ENCODE data around the gene KLHL6.
"Not testable (repeated sequence)": the region's sequence is repeated elsewhere in the genome, so short reads cannot be mapped to it uniquely, and the experiment has no call there.

The KLHL6 gene

GRCh38 chr3:183555541-183556081, at the start of gene KLHL6:
Gene KLHL6 (minus strand): TSS chr3:183555706. CDS start chr3:183555653, 53 bp downstream.
- peak; percentile 66 to 69 for DNase-seq

DNA sequence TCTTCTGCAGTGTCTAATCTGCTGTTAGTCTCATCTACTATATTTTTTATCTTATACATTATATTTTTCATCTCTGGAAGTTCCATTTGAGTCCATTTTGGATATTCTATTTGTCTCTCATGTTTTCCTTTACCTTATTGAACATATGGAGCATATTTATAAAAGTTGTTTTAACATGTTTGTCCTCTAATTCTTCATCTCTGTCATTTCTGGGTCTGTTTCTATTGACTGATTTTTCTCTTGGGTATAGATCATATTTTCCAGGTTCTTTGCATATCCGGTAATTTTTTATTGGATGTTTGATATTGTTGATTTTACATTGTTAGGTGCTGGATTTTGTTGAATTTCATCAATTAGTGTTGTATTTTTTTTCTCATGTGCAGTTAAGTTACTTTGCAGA, 42.5 kb upstream of the KLHL6 start:
- DNase-seq, result no peak

GRCh38 chr3:183594636-183595035, 39.1 kb upstream of the KLHL6 start:
- DNase-seq, result no peak

- no peak for DNase-seq
These were observed 37.3 kb upstream of the KLHL6 start for GRCh38 chr3:183592821-183593220.

- no peak for DNase-seq
These were observed 36.5 kb upstream of the KLHL6 start for GRCh38 chr3:183591881-183592521.

DNA sequence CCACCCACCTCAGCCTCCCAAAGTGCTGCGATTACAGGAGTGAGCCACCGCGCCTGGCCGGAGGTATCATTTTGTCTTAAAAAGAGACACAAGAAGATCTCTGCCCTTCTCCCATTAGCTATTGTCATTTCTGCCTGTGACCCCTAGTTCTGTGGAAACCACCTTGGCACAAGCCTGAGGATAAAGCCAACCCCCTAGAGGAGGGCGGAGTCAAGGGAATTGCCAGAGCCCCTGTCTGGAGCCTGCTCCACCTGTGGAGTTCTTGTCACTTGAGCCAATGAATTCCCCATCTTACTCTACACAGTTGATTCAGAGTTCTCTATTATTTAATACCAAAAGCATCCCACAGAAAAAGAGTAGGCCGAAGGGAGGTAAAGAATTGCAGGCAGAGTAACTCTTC, 34.9 kb upstream of the KLHL6 start:
- DNase-seq, result no peak

- no peak for DNase-seq
These were observed 31.8 kb upstream of the KLHL6 start for GRCh38 chr3:183587336-183587735.

GRCh38 chr3:183586477-183586876, 31.0 kb upstream of the KLHL6 start:
- peak; percentile 10 to 14 for DNase-seq

GRCh38 chr3:183584914-183585280, 29.4 kb upstream of the KLHL6 start:
- DNase-seq, result no peak

GRCh38 chr3:183584246-183584913, 28.9 kb upstream of the KLHL6 start:
- no peak for DNase-seq

DNA sequence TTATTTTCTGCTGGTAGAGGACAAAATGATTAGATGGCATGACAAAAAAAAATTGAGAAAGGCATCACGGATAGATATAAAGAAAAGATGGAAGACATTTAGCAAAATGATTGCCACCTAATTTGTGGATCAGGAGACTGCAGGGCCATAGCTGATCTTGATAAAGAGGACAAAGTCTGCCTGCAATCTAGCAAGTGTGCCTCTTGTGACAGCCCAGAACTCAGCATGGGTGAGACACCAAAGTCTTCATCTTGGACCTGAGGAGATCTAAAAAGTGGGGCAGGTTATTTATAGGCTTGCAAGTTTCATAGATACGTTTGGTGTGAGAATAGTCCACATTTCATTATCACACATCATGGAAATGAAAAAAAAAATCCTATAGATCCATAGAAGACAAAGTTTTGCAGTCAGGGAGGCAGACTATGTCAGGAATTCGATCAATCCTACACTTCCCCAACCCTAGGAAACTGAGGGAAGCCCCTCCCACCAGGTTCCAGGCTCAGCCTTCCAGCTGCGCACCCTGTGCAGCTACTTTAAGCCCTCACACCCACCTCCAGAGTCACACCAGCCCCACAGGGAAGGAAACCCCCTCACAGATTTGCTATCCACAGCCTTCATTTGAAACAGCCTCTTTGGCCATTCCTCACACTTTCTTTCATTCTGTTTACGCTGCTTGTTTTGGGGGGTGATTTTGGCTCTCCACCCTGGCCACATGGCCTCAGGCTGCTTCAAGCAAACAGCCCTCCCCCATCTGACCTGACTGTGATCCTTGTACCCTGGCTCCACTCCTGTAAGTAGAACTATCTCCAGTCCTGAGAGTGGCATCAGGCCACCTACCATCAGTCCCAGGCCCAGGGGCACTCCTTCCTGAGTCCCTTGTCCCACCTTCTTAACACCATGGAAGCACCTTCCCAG, 28.1 kb upstream of the KLHL6 start:
- DNase-seq, result no peak

DNA sequence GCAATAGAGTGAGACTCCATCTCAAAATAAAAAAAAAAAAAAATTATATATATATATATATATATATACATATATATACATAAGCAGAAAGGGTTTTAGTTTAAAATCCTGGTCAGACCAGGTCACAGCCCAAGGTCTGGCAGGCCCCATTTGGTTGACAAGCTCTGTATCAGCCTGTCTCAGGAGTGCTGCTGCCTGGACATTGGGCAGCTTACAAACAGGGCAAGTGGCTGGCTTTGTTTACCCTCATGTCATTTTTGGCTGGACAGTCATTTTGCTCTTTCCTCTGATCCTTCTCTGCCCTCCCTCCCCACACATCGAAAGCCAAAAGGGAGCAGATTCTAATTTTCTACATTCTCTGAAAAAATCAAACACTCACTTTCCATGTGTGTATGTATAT, 26.7 kb upstream of the KLHL6 start:
- no peak for DNase-seq

GRCh38 chr3:183581496-183582155, 26.1 kb upstream of the KLHL6 start:
- no peak for DNase-seq

- no peak for DNase-seq
These were observed 24.7 kb upstream of the KLHL6 start for GRCh38 chr3:183579967-183580900.

DNA sequence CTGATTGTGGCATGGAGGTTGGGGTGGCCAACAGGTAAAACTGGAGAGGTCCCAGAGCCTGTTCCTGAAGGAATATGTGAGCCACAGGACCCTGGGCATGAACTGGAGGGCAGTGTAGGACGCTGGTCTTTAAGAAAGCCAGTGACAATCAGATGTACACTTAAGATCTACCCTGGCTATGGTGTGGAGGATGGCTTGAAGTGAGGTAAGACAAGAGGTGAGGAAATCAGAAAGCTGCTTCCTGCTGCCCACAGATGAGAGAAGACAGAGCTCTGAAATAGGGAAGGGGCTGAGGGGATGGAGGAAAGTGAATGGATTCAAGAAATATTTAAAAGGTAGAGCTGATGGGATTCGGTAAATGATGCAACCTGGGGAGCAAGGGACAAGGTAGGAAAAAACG, 22.7 kb upstream of the KLHL6 start:
- no peak for DNase-seq

GRCh38 chr3:183577346-183577745, 21.8 kb upstream of the KLHL6 start:
- DNase-seq, result no peak

GRCh38 chr3:183576487-183577107, 21.1 kb upstream of the KLHL6 start:
- DNase-seq, result no peak

- DNase-seq, result no peak
These were observed 17.4 kb upstream of the KLHL6 start for GRCh38 chr3:183572935-183573334.

- not testable (repeated sequence) for DNase-seq
These were observed 14.7 kb upstream of the KLHL6 start for GRCh38 chr3:183570191-183570590.

- DNase-seq, result no peak
These were observed 11.4 kb upstream of the KLHL6 start for GRCh38 chr3:183566880-183567279.

- DNase-seq, result no peak
These were observed 8.5 kb upstream of the KLHL6 start for GRCh38 chr3:183564046-183564445.

Data from activated CD4-positive, alpha-beta T cell treated with anti-CD3 and anti-CD28 coated beads for 4 hours (primary cell).